GM19452 (cell line): Measurements from ENCODE around the gene MAP2K7.
"Not testable (repeated sequence)": the region's sequence is repeated elsewhere in the genome, so short reads cannot be mapped to it uniquely, and the experiment has no call there.

Experiments used
- ATAC-seq: cut with Tn5 transposase; IDR thresholded peaks from one replicate; pipeline ENCODE4 v1.9.1; 2021; ENCODE audit not compliant: unreplicated experiment

MAP2K7 gene

DNA sequence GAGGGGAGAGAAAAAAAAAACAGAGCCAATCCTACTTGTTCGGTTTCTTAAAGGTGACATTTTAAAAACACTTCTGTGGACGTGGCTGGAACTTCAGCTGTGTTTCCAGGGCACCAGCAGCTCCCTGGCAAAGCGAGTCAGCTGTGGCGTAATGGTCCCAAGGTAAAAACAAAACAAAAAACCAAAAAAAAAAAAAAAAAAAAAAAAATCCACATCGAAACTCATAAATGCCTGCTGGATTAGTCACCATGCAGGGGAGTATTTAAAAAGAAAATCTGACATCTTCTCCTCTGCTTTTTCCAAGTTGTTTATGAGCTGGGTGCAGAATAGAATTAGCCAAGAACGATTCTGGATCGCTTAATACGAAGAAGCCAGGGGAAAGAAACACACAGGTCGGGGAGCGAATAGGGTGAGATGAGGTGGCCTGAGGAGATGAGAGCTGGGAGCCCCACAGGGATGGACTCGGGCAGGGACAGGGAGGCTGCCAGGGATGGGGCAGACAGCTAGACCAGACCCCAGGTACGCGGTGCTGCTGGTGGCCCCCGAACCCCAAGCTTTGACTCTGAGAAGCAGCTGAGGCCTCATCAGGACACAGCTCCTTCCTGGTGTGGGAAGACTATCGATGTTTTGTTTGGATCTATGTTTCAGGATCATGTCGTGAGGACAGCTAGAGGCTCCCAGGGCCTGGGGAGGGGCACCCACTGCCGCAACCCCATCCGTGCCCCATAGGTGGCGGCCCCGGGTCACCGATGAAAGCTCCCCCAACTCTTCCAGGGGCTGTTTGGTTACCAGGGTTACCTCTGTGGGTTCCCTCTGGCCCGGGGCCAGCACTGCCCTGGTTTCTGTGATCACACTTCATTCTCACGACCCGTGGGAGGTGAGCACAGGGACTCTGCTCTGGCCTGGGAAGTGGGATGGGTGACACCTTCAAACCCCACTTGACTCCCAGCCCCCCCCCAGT is 25.3 kb downstream of the MAP2K7 start:
- ATAC-seq, result no peak

DNA sequence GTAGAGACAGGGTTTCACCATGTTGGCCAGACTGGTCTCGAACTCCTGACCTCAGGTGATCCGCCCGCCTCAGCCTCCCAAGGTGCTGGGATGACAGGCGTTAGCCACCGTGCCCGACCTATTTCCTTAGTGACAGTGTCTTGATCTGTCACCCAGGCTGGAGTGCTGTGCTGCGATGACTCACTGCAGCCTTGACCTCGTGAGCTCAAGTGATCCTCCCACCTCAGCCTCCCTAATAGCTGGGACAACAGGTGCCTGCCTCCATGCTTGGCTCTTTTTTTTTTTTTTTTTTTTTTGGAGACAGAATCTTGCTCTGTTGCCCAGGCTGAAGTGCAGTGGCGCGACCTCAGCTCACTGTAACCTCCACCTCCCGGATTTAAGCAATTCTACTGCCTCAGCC is 26.4 kb downstream of the MAP2K7 start:
- ATAC-seq, result not testable (repeated sequence)

DNA sequence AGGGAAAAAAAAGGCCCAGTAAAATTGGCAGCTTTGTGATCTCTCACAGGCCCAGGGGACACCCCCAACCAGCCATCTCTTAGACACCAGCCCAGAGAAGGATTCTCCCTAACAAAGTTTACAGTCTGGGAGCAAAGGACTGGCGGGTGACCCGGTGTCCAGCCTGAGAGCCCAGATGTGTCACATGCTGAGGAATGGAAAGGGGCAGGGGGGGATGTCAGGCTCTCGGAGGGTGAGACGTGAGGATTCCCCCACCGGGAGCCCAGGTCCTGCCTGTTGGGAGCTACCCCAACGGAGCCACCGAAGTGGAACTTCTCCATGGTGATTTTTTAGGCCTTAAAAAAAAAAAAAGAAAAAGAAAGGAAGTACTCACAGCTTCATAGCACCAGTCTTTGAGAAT is 27.1 kb downstream of the MAP2K7 start:
- no peak for ATAC-seq

- ATAC-seq, result no peak
These were observed 27.8 kb downstream of the MAP2K7 start for GRCh38 chr19:7931221-7932061.

- ATAC-seq, result no peak
These were observed 28.7 kb downstream of the MAP2K7 start for GRCh38 chr19:7932276-7932929.

GRCh38 chr19:7932930-7933300 is 29.2 kb downstream of the MAP2K7 start:
- no peak for ATAC-seq

GRCh38 chr19:7933411-7933810 is 29.7 kb downstream of the MAP2K7 start:
- ATAC-seq, result no peak

DNA sequence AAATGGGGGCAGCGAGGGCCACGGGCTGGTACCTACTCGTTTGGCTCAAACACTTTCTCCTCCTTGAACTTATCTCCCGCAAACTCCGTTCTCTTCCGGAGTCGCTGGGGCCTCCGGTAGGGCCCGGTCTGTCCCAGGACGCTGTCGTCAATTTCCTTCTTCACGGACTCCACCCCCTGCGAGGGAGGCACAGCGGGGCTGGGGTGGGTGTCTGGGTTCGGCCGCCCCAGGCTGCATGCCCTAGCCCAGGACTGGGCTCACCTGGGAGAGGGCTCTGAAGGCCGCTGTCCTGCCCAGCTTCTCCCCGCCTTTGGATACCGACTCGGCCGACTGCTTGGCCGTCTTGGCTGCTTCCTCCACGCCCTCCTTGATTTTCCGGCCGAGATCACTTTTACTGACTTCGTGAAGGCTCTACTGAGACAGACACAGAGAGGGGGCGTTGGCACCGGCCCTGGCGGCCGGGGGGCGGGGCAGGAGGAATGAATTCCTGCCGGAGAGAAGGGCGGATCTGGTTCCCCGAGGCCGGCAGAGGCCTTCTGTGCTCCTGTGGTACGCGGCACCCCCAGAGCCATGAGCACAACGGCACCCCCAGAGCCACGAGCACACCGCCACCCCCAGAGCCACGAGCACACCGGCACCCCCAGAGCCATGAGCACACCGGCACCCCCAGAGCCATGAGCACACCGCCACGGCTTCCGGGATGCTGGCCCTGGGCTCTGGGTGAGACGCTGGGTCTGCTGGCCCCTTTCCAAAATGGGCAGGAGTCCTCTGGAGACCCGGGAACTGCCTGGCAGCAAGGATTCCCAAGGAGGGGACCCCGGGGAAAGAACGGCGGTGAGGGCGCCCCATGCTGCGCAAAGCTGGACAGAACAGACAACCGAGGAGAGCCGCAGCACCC is 30.4 kb downstream of the MAP2K7 start:
- no peak for ATAC-seq

GRCh38 chr19:7934766-7935165 is 31.1 kb downstream of the MAP2K7 start:
- ATAC-seq, result no peak

- ATAC-seq, result no peak
These were observed 37.2 kb downstream of the MAP2K7 start for GRCh38 chr19:7940841-7941240.

DNA sequence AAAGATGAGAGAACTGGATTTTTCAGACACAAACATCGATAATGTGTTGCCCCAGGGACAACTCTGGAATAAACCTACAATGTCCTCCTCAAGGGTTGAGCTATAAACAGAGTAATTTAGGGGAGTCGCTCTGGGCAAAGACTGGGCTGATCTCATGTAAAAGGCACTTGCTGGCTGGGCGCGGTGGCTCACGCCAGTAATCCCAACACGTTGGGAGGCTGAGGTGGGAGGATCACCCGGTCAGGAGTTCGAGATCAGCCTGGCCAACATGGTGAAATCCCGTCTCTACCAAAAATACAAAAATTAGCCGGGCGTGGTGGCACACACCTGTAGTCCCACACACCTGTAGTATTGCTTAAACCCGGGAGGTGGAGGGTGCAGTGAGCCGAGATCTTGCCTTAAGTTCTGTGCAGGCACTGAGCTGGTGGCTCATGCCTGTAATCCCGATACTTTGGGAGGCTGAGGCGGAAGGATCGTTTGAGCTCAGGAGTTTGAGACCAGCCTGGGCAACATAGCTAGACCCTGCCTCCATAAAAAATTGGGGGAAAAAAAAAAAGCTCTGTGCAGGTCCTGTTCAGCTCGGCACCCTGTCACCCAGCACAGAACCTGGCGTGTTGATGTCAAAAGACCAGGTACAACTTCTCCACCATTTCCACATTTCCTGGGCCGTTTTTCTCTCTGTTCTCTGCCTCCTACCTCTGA is 38.4 kb downstream of the MAP2K7 start:
- no peak for ATAC-seq

- ATAC-seq, result no peak
These were observed 39.3 kb downstream of the MAP2K7 start for GRCh38 chr19:7942981-7943443.

DNA sequence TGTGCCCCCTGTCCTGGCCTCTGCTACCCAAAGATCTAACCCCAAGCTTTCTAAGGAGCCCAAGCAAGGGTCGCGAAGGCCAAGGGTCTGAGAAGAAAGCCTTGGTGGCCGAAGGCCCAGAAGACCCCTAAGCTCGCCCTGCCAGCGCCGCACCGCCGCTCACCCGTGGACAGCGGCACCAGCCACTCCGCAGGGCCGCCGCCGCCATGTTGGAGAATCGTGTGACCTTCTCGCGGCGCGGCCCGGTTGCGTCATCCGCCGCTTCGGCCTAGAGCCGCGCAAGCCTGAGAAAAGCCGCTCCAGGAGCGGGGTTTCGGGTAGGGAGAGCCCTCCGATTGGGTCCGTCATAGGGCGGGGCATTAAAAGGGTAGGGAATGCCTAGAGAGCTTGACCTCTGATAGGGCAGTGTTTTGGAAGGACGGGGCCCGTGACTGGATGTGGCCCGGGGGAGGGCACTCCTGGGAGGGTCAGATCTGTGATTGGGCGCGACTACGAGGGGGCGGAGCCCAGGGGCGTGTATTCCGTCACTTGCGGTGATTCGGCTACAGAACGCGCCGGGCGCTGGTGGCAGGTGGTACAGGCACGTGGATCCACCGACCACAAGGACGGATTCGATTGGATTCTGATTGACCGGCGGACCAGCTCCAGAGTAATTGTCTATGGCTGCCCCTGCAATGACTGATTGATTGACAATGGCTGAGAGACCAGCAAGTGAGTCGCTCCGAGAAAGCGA is 39.9 kb downstream of the MAP2K7 start, which contains the start of gene TIMM44:
TSS of gene TIMM44 (minus strand) at position 223 of the 733 bp plus-strand sequence. CDS start at position 208, 15 bp downstream.
- ATAC-seq, result peak; percentile 90

DNA sequence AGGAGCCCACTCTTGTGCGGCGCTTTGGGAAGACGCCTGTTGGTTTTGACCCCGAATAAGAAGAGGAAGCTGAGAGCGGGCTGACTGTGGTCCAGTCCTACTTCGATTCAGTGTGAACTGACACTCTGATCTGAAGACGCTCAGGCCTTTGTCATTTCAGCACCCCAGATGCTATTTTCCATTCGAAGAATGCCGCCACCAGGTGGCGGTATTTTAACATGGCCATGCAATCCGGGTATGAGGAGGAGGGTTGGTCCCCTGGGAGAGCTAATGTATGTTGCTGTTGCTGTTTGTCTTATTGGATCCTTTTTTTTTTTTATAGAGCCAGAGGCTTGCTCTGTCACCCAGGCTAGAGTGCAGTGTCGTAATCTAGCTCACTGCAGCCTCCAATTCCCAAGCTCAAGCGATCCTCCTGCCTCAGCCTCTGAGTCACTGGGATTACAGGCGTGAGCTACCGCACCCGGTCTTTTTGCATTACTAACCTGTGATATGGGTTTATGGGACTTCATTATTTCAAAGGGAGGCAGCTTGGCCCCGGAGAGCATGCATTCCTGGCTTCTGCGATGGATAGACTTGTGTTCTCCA is 40.6 kb downstream of the MAP2K7 start:
- ATAC-seq, result peak; percentile 35

DNA sequence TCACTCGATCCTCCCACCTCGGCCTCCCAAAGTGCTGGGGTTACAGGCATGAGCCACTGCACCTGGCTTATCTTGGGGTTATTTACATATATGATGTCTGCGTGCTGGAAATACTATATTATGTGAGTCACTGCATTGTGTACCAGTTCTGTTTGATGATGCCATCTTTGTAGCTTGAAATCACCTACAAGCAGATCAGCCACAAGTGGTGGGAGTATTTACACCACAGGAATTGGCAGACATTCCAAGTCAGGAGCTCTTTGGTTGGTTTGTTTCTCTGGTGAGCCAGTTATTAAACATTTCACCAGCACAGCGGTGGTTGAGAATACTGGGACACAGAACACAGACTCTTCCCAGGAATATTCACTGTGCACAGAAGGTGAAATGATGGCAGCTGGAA is 44.3 kb downstream of the MAP2K7 start:
- no peak for ATAC-seq

DNA sequence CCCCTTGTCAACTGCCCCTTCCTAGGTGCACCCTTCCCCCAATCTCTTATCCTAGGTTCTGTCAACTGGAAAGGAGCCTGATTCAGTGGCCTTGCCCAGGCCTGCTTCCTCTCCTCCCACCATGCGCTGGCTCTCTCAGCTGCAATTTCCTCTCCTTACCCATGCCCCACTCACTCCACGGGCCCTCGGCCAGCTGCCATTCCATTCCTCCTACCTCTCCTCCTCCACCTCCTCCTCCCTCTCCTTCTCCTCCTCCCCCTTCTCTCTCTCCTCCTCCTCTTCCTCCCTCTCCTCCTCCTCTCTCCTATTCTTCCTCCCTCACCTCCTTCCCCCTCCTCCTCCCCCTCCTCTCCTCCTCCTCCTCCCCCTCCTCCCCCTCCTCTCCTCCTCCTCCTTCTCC is 49.4 kb downstream of the MAP2K7 start:
- no peak for ATAC-seq

GRCh38 chr19:7953576-7953975 is 49.9 kb downstream of the MAP2K7 start:
- ATAC-seq, result no peak

- no peak for ATAC-seq
These were observed 52.0 kb downstream of the MAP2K7 start for GRCh38 chr19:7955696-7956095.
